HUES64 (cell line): ENCODE measurements around the gene TWF2.

Experiments
- H3K27ac ChIP-seq: 2 replicates; pipeline ENCODE4 v1.7.0; 2013; ENCODE audit warnings: low read depth, low read length, inconsistent platforms
- H3K27me3 ChIP-seq: 2 replicates; pipeline ENCODE4 v1.6.1; 2013; ENCODE audit warnings: mild to moderate bottlenecking, low read length; ENCODE audit not compliant: insufficient read depth
- H3K36me3 ChIP-seq: 2 replicates; pipeline ENCODE4 v1.6.1; 2013; ENCODE audit warnings: mild to moderate bottlenecking, low read length; ENCODE audit not compliant: insufficient read depth
- H3K4me1 ChIP-seq: 2 replicates; pipeline ENCODE4 v1.6.1; 2013; ENCODE audit warnings: mild to moderate bottlenecking, low read length, moderate library complexity; ENCODE audit not compliant: insufficient read depth
- H3K4me3 ChIP-seq: 2 replicates; pipeline ENCODE4 v1.5.1; 2013; ENCODE audit warnings: mild to moderate bottlenecking, low read length, moderate library complexity
- H3K9ac ChIP-seq: 2 replicates; pipeline ENCODE4 v1.6.1; 2013; ENCODE audit warnings: mild to moderate bottlenecking, low read depth, low read length
- H3K9me3 ChIP-seq: 2 replicates; pipeline ENCODE4 v1.6.1; 2013; ENCODE audit warnings: low read depth, low read length; ENCODE audit not compliant: insufficient read depth
- WGBS: fragments of 150-250, 120-280 bp; methylation state at CpG from one replicate; pipeline ENCODE4 v1.1.7; 2013; ENCODE audit warnings: missing lambda C conversion rate; 5-methylcytosine and 5-hydroxymethylcytosine counted together

Gene TWF2

DNA sequence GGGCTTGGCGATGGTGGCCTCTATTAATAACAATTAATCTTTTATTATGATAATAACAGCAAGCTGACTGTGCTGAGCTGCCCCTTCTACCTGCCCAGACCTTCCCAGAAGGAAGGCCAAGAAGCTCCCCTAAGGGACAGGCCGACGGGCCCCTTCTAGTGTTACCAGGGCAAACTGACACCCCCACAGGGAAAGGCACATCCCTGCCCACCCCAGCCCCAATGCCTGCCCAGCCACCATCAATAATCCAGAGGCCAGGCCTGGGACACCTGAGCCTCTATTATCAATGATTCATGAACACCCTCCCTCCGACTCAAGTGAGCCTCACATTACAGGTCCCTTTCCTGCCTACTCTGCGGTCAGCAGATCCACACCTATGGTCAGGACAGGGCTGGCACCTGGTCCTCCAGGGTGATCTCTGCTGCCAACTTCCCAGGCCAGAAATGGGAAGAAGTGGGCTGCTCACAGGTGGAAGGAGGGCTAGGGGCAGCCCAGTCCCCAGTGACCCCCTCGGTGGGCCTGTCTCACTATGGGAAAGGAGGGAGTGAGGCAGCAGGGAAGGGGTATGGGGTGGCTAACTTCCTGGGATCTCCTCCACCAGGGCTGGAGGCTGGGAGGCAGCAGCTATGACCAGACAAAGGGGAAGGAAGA, 1.8 kb downstream of the TWF2 start:
- H3K36me3 ChIP-seq, result no peaks in the 10 kb centered on the region
- no peaks in the 10 kb centered on the region for H3K9me3 ChIP-seq
- no peaks in the 10 kb centered on the region for H3K27me3 ChIP-seq
- peaks cover 23% of the 10 kb centered on the region for H3K4me1 ChIP-seq
- peak overlapping the region; percentile 89 for H3K4me3 ChIP-seq
- WGBS, result 79% methylated on average over 5 of the region's 6 CpGs
- peak overlapping the region; percentile 3; the same call in 1 of the 2 replicates for H3K9ac ChIP-seq
- H3K27ac ChIP-seq, result peak overlapping the region; percentile 54

DNA sequence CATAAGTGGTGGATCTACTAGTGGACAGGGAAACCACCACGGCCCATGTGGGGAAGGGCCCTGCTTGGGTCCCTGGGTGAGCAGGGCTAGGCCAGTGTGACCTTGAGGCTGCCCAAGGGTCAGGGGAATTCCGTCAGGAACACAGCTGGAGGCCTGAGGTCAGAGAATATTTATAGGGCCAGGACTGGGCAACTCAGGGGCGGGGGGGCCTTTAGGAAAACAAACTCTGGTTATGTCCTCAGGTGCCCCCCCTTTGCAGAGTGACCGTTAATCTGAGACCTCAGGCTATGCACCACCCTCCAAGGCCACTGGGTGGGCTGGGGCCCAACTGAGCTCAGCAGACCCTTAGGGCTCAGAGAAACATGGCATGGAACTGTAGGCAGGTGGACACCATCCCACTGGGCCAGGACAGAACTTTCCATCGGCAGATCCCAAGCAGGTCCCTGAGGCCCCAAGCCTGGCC, 2.5 kb downstream of the TWF2 start:
- WGBS, result 82% methylated on average over 5 of the region's 5 CpGs
- Histone ChIP-seq H3K36me3 (no peaks in the 10 kb centered on the region), H3K27ac (no peak overlapping the region), H3K9ac (no peak overlapping the region), H3K4me1 (peaks cover 23% of the 10 kb centered on the region), H3K27me3 (no peaks in the 10 kb centered on the region), H3K9me3 (no peaks in the 10 kb centered on the region), H3K4me3 (no peak overlapping the region)

DNA sequence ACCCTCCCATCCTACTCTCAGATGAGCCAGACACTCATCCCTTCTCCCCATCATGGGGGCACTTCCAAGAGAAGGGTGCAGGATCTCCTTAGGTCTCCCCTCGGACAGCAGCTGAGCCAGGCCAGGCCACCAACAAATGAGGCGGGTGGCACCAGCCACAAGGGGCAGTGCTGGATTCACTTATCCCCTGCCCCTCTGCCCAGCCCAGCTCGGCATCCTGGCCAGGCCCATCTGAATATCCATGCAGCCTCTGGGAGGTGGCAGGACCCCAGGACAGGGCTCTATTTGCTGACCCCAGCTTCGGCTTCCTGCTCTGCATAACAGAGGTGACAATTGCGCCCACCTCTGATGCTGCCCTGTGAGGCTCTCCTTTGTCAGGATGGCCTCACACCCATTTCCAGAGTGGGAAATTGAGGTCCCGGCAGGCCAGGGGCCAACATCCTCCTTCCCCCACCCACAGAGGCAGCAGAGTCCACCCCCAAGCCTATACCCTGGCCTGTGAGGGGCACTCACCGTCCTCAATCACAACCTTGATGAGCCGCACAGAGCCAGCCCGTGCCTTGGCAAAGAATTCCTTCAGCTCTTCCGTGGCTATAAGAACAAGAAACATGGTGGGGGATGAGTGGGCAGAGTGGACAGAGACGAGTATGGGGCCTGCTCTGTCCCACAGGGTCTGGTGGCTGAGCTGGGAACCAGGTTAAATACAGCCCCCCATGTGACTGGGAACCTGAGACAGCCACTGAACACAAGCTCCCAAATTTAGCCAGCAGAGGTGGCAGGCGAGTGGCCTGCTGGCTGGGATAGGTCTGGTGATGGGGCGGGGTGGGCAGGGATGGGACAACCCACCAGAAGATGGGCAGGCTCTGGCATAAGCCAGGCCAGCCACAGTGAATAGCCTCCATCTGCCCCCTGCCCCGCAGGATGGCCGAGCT, 4.2 kb downstream of the TWF2 start:
- H3K27ac ChIP-seq, result no peak overlapping the region
- H3K4me1 ChIP-seq, result peaks cover 19% of the 10 kb centered on the region
- no peaks in the 10 kb centered on the region for H3K27me3 ChIP-seq
- no peak overlapping the region for H3K4me3 ChIP-seq
- H3K9ac ChIP-seq, result no peak overlapping the region
- H3K9me3 ChIP-seq, result no peaks in the 10 kb centered on the region
- 86% methylated on average over 15 of the region's 15 CpGs for WGBS
- peaks cover 16% of the 10 kb centered on the region for H3K36me3 ChIP-seq

DNA sequence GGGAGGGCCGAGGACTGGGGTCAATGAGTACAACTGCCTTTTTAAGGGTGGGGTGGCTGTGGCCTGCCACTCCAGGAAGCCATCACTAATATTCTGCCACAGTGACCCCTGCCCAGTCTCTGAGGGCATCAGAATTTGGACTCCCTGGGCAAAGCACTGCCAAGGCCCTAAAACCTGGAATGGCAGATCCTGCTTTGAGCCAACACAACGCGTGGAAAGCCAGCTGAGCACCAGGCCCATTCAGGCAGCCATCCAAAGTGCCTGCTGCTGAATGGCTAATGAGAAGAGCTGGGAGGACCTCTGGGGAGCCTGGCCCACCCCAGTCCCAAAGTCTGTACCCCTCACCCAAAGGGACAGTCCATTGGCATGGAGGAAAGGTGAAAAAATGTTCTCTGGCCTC, 5.0 kb downstream of the TWF2 start:
- no peak overlapping the region for H3K27ac ChIP-seq
- H3K27me3 ChIP-seq, result no peaks in the 10 kb centered on the region
- no peak overlapping the region for H3K9ac ChIP-seq
- 97% methylated on average over 3 of the region's 3 CpGs for WGBS
- H3K36me3 ChIP-seq, result peaks cover 24% of the 10 kb centered on the region
- no peaks in the 10 kb centered on the region for H3K9me3 ChIP-seq
- no peak overlapping the region for H3K4me3 ChIP-seq
- peaks cover 19% of the 10 kb centered on the region for H3K4me1 ChIP-seq

DNA sequence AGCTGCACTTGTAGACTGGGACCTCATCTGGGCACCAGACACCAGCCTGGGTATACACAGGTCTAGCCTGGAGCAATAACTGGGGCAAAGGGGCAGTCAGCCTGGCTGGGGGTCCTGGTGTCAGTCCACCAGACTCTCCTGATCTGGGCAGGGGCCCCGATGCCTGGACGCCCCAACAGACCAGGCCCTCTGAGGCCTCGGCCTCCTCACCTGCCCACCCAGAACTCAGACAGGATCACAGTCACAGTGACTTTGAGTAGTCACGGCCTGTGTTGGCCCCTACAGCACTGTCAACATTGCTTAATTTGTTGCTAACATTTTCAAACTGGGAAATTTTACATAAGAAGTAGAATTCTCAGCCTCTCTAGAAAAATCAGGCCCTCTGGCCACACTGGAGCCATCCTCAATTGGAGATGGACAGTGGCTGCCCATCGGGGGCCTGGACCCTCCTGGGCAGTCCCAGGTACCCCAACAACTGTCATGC, 5.8 kb downstream of the TWF2 start:
- H3K36me3 ChIP-seq, result peaks cover 30% of the 10 kb centered on the region
- H3K27me3 ChIP-seq, result no peaks in the 10 kb centered on the region
- H3K9me3 ChIP-seq, result no peaks in the 10 kb centered on the region
- no peak overlapping the region for H3K4me3 ChIP-seq
- H3K27ac ChIP-seq, result no peak overlapping the region
- peaks cover 16% of the 10 kb centered on the region for H3K4me1 ChIP-seq
- 92% methylated on average over 5 of the region's 5 CpGs for WGBS
- H3K9ac ChIP-seq, result no peak overlapping the region

DNA sequence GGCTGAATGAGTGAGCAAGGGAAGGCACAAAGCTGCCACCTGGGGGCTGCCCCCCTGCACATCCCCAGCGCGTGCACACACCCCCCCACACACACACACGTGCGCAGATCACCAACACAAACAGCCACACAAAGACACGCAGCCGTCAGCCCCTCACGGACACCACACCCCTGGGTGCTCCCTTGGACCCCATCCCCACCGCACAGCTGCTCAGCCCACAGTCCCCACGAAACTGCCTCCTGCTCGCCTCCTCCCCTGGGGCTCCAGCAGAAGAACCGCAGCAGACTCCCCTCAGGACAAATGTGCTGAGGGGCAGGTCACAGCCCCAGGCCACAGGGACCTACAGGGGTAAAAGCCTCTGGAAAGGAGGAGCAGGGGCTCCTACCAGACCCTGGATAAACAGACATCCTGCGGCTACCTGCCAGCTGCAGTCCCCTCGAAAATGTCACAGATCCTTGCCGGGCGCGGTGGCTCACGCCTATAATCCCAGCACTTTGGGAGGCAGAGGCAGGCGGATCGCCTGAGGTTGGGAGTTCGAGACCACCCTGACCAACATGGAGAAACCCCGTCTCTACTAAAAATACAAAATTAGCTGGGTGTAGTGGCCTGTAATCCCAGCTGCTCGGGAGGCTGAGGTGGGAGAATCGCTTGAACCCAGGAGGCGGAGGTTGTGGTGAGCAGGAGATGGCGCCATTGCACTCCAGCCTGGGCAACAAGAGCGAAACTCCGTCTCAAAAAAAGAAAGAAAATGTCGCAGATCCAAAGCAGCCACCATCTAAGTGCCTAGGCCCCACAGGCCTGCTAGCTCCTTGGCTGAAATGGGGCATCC, 6.5 kb downstream of the TWF2 start:
- 92% methylated on average over 27 of the region's 28 CpGs for WGBS
- H3K27me3 ChIP-seq, result no peaks in the 10 kb centered on the region
- peaks cover 30% of the 10 kb centered on the region for H3K36me3 ChIP-seq
- no peak overlapping the region for H3K27ac ChIP-seq
- no peak overlapping the region for H3K9ac ChIP-seq
- no peak overlapping the region for H3K4me3 ChIP-seq
- H3K4me1 ChIP-seq, result peaks cover 10% of the 10 kb centered on the region
- no peaks in the 10 kb centered on the region for H3K9me3 ChIP-seq

DNA sequence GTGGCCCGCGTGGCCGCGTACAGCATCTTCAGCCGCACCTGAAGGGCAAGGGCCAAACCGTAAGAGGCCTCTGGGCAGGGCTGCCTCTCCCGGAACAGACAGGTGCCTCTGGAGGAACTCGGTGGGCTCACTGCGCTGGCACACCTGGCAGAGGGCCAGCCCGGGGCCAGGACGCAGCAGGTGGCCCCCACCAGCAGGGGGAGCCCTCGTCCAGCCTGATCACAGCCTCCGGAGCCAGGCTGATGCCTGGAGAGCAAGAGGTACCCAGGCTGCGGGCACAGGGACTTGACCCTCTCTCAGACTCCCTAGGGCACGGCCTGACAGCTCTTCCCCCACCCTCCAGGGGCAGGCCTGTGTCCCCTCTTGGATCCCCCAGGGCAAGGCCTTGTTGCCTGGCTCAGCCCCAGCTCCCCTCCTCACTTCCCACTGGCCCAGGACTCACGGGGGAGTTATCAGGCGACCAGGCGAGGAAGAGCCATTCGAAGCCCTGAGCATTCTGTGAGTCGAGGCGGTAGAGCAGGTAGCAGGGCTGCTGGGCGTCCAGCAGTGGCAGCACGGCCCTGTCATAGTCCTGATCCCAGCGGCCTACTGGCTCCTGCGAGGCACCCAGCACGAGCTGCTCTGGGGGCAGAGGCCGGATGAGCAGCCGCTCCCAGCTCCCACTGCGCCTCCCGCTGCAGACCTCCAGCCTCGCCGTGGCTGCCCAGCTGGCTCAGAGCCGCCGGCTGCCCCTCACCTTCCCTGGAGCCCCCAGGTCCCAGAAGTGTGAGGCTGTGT, 7.3 kb downstream of the TWF2 start:
- 0 out of 2 replicates have a peak, but pooled peaks cover 2% of the 10 kb centered on the region for H3K4me1 ChIP-seq
- WGBS, result 88% methylated on average over 34 of the region's 34 CpGs
- no peak overlapping the region for H3K9ac ChIP-seq
- H3K27ac ChIP-seq, result no peak overlapping the region
- no peaks in the 10 kb centered on the region for H3K9me3 ChIP-seq
- no peak overlapping the region for H3K4me3 ChIP-seq
- H3K27me3 ChIP-seq, result no peaks in the 10 kb centered on the region
- peaks cover 30% of the 10 kb centered on the region for H3K36me3 ChIP-seq

DNA sequence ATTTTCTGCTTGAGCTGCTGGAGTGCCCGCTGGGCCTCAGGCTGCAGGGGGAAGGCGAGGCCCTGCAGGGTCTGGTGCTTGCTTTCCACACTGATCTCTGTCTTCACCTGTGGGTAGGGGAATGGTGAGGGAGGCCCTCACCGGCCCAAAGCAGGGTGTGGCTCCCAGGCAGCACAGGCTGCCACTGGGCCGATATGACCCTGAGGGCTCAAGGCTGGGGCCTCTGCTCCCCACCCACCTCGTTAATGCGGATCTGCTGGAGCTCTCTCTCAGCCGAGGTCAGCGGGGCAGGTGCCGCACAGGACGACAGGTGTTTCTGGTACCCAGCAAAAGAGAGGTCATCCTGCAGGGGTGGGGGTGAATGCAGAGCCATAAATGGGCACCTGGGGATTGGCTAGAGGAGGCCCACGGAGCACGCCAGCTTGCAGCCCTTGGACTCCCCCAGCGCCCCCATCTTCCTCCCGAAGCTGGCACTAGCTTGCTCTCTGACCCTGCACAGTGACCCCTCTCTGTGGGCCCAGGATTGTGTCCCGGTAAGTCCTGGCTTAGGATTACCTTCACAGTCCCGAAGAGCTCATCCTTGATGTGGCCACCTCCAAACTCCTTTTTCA, 8.0 kb downstream of the TWF2 start:
- Histone ChIP-seq H3K9ac (no peak overlapping the region), H3K4me1 (no peaks in the 10 kb centered on the region), H3K36me3 (peaks cover 30% of the 10 kb centered on the region), H3K9me3 (no peaks in the 10 kb centered on the region), H3K27ac (no peak overlapping the region), H3K4me3 (no peak overlapping the region), H3K27me3 (no peaks in the 10 kb centered on the region)
- WGBS, result 96% methylated on average over 16 of the region's 16 CpGs

DNA sequence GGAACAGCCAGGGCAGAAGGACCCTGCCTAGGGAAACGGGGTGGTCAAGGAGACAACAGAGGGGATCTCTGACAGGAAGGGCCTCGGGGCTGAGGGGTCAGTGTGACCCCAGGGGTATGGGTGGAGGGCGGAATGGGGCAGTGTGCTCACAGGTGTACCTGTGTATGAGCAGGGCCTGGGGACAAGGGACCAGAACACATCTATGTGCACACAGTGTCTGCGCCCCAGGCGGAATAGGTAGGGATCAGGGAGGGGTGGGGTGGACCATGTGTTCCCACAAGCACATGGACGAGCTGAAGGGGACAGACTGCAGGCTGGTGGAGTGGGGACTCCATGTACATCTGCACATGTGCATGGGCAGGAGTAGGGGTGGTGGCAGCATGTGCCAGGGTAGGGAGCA, 8.5 kb downstream of the TWF2 start:
- Histone ChIP-seq H3K27ac (no peak overlapping the region), H3K9ac (no peak overlapping the region), H3K9me3 (no peaks in the 10 kb centered on the region), H3K4me3 (no peak overlapping the region), H3K4me1 (no peaks in the 10 kb centered on the region), H3K36me3 (peaks cover 30% of the 10 kb centered on the region), H3K27me3 (no peaks in the 10 kb centered on the region)
- 94% methylated on average over 6 of the region's 6 CpGs for WGBS

DNA sequence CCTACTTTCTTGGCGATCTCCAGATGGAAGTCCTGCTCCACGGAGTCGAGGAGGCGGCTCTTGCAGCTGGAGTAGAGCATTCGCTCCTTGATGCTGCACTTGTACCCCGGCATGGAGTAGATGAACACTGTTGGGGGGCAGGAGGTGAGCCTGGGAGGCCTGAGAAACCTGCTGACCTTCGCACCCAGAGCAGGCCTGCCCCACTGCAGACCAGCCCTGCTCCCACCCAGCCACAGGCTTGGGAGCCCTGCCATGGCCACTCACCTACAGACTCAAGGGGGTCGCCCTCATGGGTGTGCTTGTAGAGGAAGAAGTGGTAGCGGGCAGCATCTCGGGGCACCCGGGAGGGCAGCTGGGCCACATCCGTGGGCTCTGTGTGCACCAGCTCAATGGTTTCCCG, 9.3 kb downstream of the TWF2 start:
- Histone ChIP-seq H3K4me3 (no peak overlapping the region), H3K27me3 (no peaks in the 10 kb centered on the region), H3K9me3 (no peaks in the 10 kb centered on the region), H3K9ac (no peak overlapping the region), H3K36me3 (peaks cover 30% of the 10 kb centered on the region), H3K4me1 (no peaks in the 10 kb centered on the region), H3K27ac (no peak overlapping the region)
- WGBS, result 97% methylated on average over 13 of the region's 13 CpGs
